ENCODE measurements around the gene STX2.
A peak's percentile ranks its signal among the peaks of the same experiment; 100 is the strongest.
"Not testable (repeated sequence)": the region's sequence is repeated elsewhere in the genome, so short reads cannot be mapped to it uniquely, and the experiment has no call there.

The STX2 gene

DNA sequence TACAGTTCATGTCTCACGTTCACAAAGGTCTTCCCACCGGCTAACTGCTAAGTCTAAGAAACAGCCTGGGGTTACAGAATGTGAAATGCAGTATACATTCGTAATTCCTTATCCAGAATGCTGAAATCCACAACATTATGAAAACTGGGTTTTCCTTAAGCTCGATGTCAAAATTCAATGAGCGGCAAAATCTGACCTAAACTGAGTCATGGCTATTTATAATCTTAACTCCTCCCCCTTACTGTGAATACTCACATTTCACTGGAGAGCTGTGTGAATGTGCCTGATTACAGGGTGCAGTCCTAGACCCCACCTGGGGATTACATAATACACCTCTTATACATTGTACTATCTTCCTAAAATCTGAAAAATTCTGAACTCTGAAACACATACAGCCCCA, 35.3 kb downstream of the STX2 start:
- no peak for DNase-seq (ENCODE audit: low read depth in 2 of 2)

DNA sequence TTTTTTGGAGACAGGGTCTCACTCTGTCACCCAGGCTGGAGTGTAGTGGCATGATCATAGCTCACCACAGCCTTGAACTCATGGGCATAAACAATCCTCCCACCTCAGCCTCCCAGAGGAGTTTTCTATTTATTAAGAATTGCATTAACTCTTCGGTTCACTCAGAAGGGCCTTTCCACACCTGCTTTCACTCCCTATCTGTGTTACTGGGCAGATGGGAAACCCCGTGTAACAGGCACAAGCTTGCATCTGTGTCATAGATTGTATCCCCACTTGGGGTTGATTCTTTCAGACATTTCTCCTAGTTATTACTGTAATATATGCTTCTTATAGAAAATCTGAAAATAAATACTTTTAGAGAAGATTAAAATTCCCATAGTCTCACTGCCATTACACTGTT, 38.7 kb downstream of the STX2 start:
- no peak for DNase-seq (ENCODE audit: low read depth in 2 of 2)

DNA sequence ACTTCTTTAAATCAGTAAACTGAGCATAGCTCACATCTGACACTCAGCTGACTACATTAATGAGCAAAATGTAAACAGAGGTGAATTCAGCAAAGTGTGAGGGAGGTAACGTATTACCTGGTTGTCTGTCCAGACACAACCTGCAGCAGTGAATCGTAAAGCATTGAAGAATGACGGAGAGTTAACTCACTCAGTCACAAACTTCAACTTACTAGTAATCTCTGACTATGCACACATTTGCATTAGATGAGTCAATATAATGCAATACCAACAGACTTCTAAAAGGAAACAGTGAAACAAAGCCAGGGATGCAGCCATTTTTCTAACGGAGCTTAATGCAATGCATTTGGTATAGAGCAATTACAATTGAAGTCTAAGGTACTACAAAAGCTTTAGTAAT, 40.0 kb downstream of the STX2 start:
- DNase-seq (ENCODE audit: low read depth in 2 of 2) = no peak

DNA sequence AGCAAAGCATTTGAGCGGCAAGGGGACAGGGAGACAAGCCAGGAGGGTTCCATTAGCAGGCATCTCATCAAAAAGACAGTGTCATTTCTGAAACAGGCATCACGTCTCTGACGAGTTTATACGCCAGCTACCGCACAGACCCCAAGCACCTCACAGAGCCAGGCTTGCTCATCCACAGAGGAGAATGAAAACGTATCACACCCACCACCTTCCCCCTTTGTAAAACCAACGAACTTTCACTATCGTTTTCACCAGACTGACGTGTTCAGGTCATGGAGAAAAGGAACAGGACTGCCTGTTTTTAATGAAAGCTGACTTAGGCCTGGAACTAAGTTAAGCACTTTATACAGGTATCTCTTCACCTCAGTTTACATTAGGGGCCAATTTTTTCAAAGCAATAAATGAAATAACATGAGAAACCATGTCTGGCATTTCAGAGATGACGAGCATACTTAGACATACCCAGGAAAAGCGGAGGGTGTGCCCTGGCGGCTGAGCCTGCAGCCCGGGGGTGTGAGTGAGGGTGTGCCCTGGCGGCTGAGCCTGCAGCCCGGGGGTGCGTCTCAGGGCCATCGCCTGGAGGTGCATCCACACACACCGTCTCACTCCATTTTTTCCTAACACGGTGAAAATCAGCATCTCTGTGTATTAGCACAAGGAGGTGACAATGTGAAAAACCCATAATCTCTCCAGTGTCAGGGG, 41.9 kb downstream of the STX2 start:
- DNase-seq (ENCODE audit: low read depth in 2 of 2) = peak; percentile 30 to 32

DNA sequence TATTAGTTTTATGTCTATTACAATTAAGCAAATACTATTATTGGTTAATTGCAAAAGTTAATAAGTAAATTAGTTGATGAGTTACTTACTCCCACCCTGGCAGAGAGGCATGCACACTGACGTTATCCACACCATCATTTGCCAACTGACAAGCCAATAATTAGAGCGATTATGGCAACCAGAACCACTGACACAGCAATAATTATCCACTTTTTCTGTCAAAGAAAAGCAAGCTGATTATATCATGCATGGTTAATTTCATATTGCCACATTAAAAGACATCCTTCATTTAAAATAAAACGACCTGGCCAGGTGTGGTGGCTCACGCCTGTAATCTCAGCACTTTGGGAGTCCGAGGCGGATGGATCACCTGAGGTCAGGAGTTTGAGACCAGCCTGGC, 43.1 kb downstream of the STX2 start:
- no peak for DNase-seq (ENCODE audit: low read depth in 2 of 2)

DNA sequence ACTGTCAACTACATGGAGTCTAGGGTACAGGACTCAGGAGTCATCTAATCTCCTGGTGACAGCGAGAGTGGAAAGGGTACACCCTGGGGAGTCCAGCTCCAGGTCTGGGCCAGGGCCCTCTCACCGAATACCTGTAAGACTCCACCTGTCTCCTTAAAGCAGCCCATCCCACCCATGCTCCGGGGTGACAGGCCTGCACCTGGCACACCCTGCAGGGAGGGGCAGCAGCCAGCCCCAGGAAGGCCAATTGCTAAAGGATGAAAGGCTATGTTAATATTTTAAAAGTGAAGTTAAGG, 45.5 kb downstream of the STX2 start:
- no peak for DNase-seq (ENCODE audit: low read depth in 2 of 2)

DNA sequence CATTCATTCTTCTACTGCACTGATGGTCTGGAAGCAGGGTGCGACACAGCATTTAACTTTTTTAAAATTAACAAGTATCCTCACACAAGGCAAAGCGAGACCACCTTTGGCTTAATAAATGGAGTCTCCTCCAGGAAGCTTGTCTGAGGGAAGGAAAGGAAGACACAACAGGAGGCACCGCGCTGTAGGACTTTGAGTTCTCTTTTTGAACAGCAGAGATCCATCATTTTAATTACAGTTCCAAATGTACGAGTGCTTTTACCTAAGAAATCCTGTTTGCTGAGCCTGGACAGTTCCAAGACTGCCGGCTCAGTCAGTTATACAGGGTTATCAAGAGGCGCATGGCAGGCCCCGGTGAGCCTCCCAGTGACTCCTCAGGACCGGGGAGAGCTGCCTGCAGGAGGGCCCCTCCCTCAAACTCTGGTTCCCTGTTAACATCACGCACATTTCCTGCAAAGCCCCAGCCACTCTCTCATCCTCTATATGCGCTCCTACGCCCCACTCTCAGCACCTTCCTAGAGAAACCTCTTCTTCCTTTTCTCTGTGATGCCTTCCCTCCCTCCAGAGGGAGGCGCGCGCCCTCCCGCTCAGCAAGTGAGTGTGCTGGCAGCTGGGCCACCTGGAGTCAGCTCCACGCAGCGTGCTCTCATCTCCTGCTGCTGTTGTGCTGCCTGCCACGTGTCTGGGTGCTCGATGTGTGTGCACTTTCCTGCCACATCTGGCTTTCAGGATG, 46.1 kb downstream of the STX2 start:
- no peak for DNase-seq (ENCODE audit: low read depth in 2 of 2)

DNA sequence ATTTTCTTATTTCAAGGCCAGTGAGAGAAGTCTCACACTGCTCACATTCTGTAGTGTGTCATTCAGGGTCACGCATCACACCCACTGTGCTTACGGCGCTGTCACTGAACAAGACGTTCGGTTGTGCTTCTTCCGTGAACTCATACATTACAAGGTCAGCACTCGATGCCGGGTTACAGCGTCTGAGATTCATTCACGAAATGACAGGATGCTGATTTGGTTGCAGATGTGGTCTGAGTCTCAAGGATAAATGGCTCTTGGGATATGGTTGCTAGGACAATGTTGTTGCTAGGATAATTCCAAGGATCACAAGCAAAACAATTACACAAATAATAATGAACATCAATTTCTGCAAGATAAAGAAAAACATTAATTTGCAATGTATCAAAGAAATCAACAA, 47.4 kb downstream of the STX2 start:
- no peak for DNase-seq (ENCODE audit: low read depth in 2 of 2)

DNA sequence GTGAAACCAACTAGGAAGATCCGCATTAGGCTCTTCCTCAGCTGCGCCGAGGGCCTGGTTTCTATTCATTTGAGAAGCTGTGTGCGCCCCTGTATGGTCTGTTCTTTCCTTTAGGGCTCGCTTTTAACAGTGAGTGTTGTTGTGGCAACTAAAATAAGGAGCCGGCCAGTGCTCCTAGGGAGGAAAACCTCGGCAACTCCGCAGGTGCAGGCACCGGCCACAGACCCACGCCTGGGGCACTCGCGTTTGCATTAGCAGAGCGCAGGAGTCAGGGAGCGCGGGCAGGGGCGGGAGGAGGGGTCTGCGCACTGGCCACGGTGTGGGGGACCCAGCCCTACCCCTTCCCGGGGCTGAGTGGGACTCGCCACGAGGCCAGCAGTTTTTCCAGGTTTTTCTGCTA, 50.5 kb downstream of the STX2 start:
- DNase-seq (ENCODE audit: low read depth in 2 of 2) = no peak

DNA sequence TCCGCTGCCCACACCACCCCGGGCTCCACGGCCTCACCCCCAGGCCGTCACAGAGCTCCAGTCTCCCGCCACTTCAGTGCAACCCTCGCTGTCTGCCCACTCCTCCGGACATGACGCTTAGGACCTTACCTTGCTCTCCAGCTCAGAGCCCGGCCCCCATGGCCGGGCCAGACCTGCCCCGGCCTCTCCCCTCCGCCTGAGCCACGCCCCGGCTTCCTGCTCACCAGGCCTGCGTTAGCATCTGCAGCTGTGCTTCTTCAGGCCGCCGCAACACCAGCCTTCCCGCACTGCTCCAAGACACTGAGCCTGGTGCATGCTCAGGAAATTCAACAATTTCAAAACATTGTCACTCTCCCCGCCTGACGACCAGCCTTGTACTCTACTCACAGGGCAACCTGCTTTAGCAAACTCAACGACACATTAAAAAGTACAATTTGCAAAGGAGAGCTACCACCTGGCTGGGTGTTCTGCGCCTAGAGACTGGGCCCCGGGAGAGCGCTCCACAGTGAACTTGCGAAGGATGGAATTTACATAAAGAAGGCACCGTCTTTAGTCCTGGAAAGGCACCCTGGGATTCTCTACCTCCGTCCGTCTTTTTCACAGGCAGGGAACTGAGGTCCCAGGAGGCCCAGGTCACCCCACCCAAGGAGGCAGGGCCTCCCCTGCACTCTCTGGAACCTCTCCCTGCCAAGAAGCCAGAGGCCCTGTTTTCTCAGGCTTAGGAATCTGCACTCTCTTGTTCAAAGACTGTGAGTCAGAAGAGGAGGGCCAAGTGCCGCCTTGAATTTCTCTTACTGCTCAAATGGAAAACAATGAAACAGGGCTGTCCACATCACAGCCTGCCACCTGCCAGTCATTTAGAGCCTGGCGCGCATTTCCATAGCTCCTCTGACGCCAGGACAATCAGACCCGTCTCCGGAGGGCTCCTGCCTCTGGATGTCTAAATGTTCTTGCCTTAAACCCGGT, 51.3 kb downstream of the STX2 start:
- no peak for DNase-seq (ENCODE audit: low read depth in 2 of 2)

DNA sequence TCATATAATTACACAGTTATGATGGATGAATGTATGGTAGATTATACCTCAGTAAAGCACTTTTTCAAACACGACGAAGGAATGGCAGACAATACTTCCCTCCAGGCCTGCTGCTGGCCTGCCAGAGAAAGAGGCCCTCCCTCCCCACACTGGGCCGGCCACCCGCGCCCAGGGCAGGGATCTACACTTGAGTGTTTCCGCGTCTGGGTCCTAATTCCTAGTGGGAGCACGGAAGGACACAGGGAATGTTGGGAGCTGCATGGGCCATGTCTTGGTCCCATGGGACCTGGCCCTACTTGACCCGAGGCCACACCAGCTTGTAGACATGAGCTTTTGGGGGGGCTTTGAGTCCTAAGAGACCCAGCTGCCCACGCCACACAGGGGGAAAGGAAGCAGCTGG, 52.0 kb downstream of the STX2 start:
- no peak for DNase-seq (ENCODE audit: low read depth in 2 of 2)

DNA sequence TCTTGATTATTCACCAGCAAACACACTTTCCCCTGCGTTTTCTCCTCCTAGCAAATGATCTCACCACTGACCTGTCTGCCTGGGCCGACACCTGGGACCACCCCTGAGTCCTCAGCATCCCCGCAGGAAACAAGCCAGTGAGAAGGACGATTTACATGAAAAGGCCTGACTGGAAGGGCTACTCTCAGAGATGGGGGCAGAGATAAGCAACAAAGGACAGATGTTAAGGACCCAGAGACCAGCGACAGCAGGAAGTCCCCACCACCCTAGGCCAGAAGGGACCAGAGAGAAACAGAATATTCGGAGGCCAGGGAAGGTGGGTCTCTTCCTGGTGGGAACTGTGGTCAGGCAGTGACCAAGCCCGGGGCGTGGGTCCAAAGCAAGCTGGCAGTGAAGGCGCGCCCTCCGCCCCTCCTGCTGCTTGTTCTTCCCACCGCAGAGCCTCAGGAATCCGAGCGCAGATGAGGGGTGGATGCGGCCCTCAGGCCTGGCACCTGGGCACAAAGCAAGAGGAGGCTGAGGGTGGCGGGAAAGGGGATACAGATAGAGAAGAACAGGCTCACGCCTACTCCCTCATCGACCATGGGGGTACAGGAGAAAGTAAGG, 55.8 kb downstream of the STX2 start:
- DNase-seq (ENCODE audit: low read depth in 2 of 2) = no peak

DNA sequence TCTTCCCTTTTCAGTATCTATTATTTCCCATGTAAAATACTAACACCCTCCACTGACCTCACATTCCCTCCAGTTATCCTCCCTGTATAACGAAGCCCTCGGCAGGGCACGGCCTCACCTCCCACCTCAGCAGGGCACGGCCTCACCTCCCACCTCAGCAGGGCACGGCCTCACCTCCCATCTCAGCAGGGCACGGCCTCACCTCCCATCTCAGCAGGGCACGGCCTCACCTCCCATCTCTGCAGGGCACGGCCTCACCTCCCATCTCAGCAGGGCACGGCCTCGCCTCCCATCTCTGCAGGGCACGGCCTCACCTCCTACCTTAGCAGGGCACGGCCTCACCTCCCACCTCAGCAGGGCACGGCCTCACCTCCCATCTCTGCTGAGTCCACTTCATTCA, 56.8 kb downstream of the STX2 start:
- not testable (repeated sequence) for DNase-seq (ENCODE audit: low read depth in 2 of 2)

DNA sequence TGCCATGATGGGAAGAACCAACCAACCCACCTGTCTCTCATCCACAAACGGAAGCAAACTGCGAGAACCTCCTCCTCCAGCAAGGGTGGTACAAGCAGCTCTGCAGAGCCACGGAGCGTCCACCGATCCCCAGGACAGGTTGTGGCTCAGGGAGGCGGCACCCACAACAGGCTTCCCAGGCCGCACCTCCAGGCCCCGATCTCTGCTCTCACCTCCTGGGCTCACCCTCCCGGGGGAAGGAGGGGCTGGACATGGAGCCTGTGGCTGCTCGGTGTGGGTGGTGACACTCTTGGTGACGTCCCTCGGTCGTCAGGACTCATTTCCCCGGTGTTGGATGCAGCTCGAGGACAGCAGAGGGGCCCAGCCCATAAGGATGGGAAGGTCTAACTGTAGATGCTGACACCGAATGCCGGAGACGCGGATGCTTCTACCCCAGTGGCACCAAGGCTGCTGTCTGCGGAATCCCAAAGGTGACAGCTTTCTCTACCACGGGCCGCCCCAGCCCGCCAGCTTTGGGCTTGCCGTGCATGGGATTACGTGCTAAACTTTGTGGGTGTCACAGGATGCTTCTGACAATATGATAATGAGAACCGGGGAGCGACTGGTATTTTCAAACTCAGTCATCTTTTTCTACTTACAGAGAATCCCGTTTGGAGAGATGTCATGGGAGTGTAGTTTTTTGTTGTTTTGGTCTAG, 58.0 kb downstream of the STX2 start:
- no peak for DNase-seq (ENCODE audit: low read depth in 2 of 2)

DNA sequence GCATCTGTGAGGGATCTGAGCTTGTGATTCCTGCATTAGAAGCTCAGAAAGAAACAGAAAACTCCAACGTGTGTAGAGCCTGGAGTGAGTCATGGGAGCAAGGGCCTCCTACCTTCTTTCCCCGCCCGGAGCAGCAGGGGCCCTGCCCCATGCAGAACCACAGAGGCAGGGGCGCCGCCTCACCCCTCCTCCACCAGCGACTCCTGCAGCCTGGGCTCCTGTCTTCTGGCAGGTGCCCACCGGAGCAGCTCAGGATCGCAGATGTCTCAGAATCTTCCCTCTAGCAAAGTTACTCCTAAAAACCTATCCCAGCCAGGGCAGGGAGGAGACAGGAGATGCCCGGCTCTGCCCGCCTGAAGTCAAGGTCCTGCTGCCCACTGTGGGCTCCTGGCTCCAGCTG, 58.7 kb downstream of the STX2 start:
- no peak for DNase-seq (ENCODE audit: low read depth in 2 of 2)

DNA sequence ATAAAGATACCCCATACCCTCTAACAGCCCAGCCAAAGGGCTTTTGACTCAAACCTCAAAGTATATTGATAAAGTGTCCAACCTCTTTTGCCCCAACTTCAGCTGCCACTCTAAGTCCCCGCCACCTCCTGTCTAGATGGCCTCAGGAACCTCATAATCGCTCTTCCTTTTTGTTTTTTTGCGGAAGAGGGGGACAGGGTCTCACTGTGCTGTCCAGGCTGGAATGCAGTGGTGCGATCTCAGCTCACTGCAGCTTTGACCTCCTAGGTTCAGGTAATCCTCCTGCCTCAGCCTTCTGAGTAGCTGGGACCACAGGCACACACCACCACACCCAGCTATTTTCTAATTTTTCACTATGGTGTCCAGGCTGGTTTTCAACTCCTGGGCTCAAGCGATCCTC, 60.3 kb downstream of the STX2 start:
- DNase-seq (ENCODE audit: low read depth in 2 of 2) = no peak

DNA sequence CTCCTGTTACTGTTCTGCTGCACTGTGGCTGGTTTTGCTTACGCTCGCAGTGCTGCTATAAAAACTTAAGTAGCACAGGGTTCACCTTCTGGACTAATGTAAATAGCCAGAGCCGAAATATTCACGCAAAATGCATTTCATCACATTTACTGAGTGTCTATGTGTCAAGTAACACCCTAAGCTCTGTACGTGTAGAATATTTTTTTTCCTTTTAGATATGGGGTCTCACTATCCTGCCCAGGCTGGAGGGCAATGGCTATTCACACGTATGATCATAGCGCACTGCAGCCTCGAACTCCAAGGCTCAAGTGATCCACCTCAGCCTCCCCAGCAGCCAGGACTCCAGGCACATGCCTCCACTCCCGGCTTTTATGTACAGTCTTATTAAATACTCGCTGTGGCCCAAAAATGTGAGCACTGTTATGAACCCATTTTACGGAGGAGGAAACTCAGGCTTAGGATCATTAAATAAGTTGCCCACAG, 62.2 kb downstream of the STX2 start:
- DNase-seq (ENCODE audit: low read depth in 2 of 2) = no peak

DNA sequence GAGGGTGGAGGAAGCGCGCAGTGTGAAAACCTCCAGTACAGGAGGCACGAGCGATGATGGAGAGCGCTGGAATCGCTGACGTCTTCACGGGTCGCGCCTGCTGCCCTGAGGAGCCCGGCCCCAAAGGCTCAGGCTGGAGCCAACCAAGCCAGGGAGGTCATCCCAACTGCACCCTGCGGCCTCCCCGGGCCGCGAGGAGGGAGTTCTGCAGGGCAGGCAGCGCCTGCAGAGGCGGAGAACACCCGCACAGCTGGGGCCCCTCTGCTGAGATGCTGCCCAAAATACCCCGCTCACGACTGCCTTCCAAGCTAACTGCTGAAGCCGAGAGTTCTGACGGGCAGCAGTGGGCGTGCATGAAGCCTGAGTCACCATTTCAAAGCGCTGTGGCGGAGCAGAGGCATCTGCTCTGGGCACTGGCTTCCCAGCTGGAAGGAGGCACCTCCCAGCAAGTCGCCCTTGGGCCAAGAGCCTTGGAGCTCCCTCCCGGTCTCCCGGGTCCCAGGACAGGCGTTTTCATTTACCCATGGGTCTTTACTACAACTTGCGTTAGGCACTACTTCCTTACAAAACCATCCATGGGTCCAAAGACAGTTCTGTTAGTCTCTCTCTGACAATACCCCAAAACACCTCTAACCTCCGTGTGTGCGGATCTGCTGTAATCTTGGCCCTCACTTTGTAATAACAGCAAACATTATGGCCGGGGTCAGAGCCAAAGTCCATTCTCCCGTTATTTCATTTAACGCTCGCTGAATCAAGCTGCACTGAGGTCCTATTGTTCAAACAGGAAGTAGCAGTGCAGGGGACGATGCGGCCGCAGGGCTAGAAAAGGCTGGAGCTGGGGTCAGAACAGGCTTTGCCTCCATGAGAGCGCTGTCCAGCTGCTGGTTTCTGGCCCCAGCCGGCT, 62.8 kb downstream of the STX2 start:
- peak; percentile 60 to 65 for DNase-seq (ENCODE audit: low read depth in 2 of 2)

DNA sequence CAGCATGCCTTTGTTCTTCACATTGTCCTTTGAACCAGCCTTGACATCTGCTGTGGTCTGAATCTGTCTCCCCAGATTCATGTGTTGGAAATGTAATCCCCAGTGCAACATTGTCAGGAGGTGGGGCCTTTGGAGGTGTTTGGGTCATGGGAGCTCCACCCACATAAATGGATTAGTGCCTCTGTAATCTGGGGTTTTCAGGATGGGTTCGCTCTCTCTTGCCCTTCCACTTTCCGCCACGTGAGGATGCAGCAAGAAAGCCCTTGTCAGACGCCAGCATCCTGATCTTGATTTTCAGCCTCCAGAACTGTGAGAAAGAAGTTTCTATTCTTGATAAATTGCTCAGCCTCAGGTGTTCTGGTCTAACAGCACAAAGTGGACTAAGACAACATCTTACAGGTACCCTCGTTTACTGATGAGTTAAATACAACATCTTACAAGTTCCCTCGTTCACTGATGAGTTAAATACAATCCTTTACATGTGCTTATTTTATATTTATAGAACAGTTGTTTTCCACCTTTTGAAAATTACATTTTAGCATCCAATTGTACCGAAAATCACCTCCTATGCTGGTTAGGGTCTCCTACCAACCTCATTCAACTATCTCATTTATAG, 68.5 kb downstream of the STX2 start:
- no peak for DNase-seq (ENCODE audit: low read depth in 2 of 2)

DNA sequence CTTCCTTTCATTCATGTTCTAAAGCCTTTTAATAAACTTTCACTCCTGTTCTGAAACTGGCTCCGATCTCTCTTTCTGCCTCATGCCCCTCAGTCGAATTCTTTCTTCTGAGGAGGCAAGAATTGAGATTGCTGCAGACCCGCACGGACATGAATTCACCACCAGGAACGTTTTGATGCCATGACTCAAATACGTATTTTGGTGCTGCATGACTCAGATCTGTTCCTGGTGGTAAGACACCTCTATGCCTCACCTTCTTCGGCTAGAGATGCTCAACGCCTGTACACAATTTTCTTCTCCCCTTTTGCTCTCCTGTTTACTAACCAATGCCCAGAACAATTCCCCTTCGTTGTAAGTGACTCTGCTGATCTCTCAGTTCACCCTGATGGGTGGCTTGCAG, 70.9 kb downstream of the STX2 start:
- DNase-seq (ENCODE audit: low read depth in 2 of 2) = no peak
